IMR-90 (cell line): Measurements from ENCODE around the gene NFE2. TPM values are rescaled to one million over a fixed set of nuclear protein-coding genes. Genes with fewer than 3 reads are reported as not detected.
A peak's percentile ranks its signal among the peaks of the same experiment; 100 is the strongest.

ENCODE experiments used
- ATAC-seq: fragments of 200-7000 bp; cut with Tn5 transposase; 2 replicates; pipeline ENCODE4 v1.9.1; 2020; ENCODE audit warnings: low read depth, mild to moderate bottlenecking, moderate library complexity
- BruUV-seq: library from RNA; stranded (reverse); fragments of 400-500 nt; replicated peaks from 2 replicates; lab custom pipeline; 2021; lab: Mats Ljungman, UMichigan
- CTCF ChIA-PET: fragments of 300-600 bp; formaldehyde crosslinking; extraction: SDS; loops from one replicate; lab custom pipeline; 2021; ENCODE audit warnings: antibody characterized with exemption; lab: Yijun Ruan, JAX
- POLR2A ChIA-PET: fragments of 300-600 bp; sonication (Branson Sonifier 250); formaldehyde crosslinking; loops from one replicate; lab custom pipeline; 2022; ENCODE audit warnings: antibody characterized with exemption; ENCODE audit not compliant: unreplicated experiment; lab: Charles Lee
- DNase-seq: peaks from one replicate; pipeline ENCODE4 v3.0.0; 2013
- H2AFZ ChIP-seq: replicated peaks from 2 replicates; pipeline ENCODE3; 2013; ENCODE audit warnings: low read length, mild to moderate bottlenecking; ENCODE audit not compliant: poor library complexity
- H2AK5ac ChIP-seq: 2 replicates; pipeline ENCODE4 v1.6.1; 2013; ENCODE audit warnings: low read depth, low read length, inconsistent platforms
- H2AK9ac ChIP-seq: replicated peaks from 2 replicates; pipeline ENCODE3; 2013; ENCODE audit warnings: mild to moderate bottlenecking, low read depth, low read length, moderate library complexity; ENCODE audit not compliant: poor library complexity
- H2BK120ac ChIP-seq: 2 replicates; pipeline ENCODE4 v1.6.1; 2013; ENCODE audit warnings: low read depth, low read length, inconsistent platforms
- H2BK15ac ChIP-seq: 3 replicates; pipeline ENCODE4 v1.6.1; 2013; ENCODE audit warnings: low read depth, low read length, inconsistent platforms
- H2BK20ac ChIP-seq: 2 replicates; pipeline ENCODE4 v1.6.1; 2013; ENCODE audit warnings: low read depth, mild to moderate bottlenecking, inconsistent platforms, low read length, moderate library complexity
- H2BK5ac ChIP-seq: 2 replicates; pipeline ENCODE4 v1.6.1; 2013; ENCODE audit warnings: mild to moderate bottlenecking, low read depth, low read length, inconsistent platforms; ENCODE audit not compliant: poor library complexity, severe bottlenecking
- H3K14ac ChIP-seq: replicated peaks from 2 replicates; pipeline ENCODE4 v1.6.1; 2013; ENCODE audit warnings: low read depth, low read length, inconsistent platforms
- H3K18ac ChIP-seq: 2 replicates; pipeline ENCODE4 v1.6.1; 2013; ENCODE audit warnings: low read depth, low read length, control low read depth
- H3K23ac ChIP-seq: 2 replicates; pipeline ENCODE4 v1.6.1; 2013; ENCODE audit warnings: low read depth, low read length, inconsistent platforms
- H3K27ac ChIP-seq: 2 replicates; pipeline ENCODE4 v1.5.1; 2013; ENCODE audit warnings: mild to moderate bottlenecking, control low read depth, low read length; ENCODE audit not compliant: insufficient read depth
- H3K27me3 ChIP-seq: 2 replicates; pipeline ENCODE4 v1.6.1; 2013; ENCODE audit warnings: low read length; ENCODE audit not compliant: control insufficient read depth, insufficient read depth
- H3K36me3 ChIP-seq: 2 replicates; pipeline ENCODE4 v1.6.1; 2013; ENCODE audit warnings: low read length, mixed read lengths; ENCODE audit not compliant: control insufficient read depth, insufficient read depth
- H3K4ac ChIP-seq: 2 replicates; pipeline ENCODE4 v1.6.1; 2013; ENCODE audit warnings: low read depth, low read length, inconsistent platforms
- H3K4me1 ChIP-seq: 2 replicates; pipeline ENCODE4 v1.6.1; 2013; ENCODE audit warnings: low read length, mixed read lengths; ENCODE audit not compliant: control insufficient read depth, insufficient read depth
- H3K4me2 ChIP-seq: 2 replicates; pipeline ENCODE4 v1.6.1; 2013; ENCODE audit warnings: low read depth, mild to moderate bottlenecking, control low read depth, low read length, moderate library complexity
- H3K4me3 ChIP-seq: 2 replicates; pipeline ENCODE4 v1.5.1; 2013; ENCODE audit warnings: low read depth, mild to moderate bottlenecking, control low read depth, low read length, moderate library complexity; ENCODE audit not compliant: insufficient read depth
- H3K56ac ChIP-seq: 2 replicates; pipeline ENCODE4 v1.6.1; 2013; ENCODE audit warnings: low read length, inconsistent platforms; ENCODE audit not compliant: insufficient read depth; ENCODE audit errors: extremely low read depth
- H3K79me1 ChIP-seq, 2 experiments: 2 replicates each; pipeline ENCODE4 v1.6.1; 2013; ENCODE audit warnings: low read length in 2 of 2, inconsistent platforms in 1 of 2, low read depth in 1 of 2
- H3K9ac ChIP-seq: 2 replicates; pipeline ENCODE4 v1.6.1; 2013; ENCODE audit warnings: low read depth, low read length, control low read depth
- H3K9me1 ChIP-seq: 2 replicates; pipeline ENCODE4 v1.6.1; 2013; ENCODE audit warnings: low read length, inconsistent platforms; ENCODE audit not compliant: insufficient read depth
- H3K9me3 ChIP-seq: 2 replicates; pipeline ENCODE4 v1.6.1; 2013; ENCODE audit warnings: low read length; ENCODE audit not compliant: control insufficient read depth, insufficient read depth
- H4K20me1 ChIP-seq: 2 replicates; pipeline ENCODE4 v1.6.1; 2013; ENCODE audit warnings: low read length, inconsistent platforms; ENCODE audit not compliant: insufficient read depth
- H4K5ac ChIP-seq: 2 replicates; pipeline ENCODE4 v1.6.1; 2013; ENCODE audit warnings: mild to moderate bottlenecking, low read depth, low read length, control low read depth
- H4K8ac ChIP-seq, 2 experiments: 2 replicates each; pipeline ENCODE4 v1.6.1; 2013; ENCODE audit warnings: low read depth in 2 of 2, low read length in 2 of 2, control low read depth in 1 of 2, inconsistent platforms in 1 of 2
- H4K91ac ChIP-seq: 2 replicates; pipeline ENCODE4 v1.6.1; 2013; ENCODE audit warnings: low read depth, low read length, inconsistent platforms; ENCODE audit not compliant: insufficient read depth
- CHD1 ChIP-seq: IDR thresholded peaks from 2 replicates; pipeline ENCODE4 v1.6.1; 2012; ENCODE audit warnings: low read depth, low read length, improper control_type of control experiment
- NFE2L2 ChIP-seq: fragments of 150-350 bp; IDR thresholded peaks from 2 replicates; pipeline ENCODE4 v1.6.1; 2016; ENCODE audit warnings: low read depth, mild to moderate bottlenecking, low read length
- RAD21 ChIP-seq: IDR thresholded peaks from 2 replicates; pipeline ENCODE4 v1.6.1; 2012; ENCODE audit warnings: low read length, improper control_type of control experiment
- RCOR1 ChIP-seq: IDR thresholded peaks from 2 replicates; pipeline ENCODE4 v1.6.1; 2012; ENCODE audit warnings: mild to moderate bottlenecking, low read length, improper control_type of control experiment; ENCODE audit not compliant: insufficient replicate concordance
- RFX5 ChIP-seq: IDR thresholded peaks from 2 replicates; pipeline ENCODE4 v1.8.0; 2012; ENCODE audit warnings: low read depth, mild to moderate bottlenecking, low read length, moderate library complexity
- SMC3 ChIP-seq: fragments of 150-350 bp; IDR thresholded peaks from 2 replicates; pipeline ENCODE4 v1.6.1; 2016; ENCODE audit warnings: low read depth, mild to moderate bottlenecking, antibody characterized with exemption, low read length, moderate library complexity
- WGBS, 2 experiments: methylation state at CpG; one replicate each; pipeline versions ENCODE4 v1.1.5 to v1.1.7; 2013; ENCODE audit warnings: missing lambda C conversion rate in 2 of 2; ENCODE audit not compliant: insufficient read length in 1 of 2; ENCODE audit errors: extremely low coverage in 2 of 2; 5-methylcytosine and 5-hydroxymethylcytosine counted together
- dilution Hi-C: fragments of 300-500 bp; cut with HindIII; formaldehyde crosslinking; loops from one replicate; pipeline ENCODE4 v1.14.3; 2018; ENCODE audit warnings: low sequenced_read_pairs; ENCODE audit not compliant: unreplicated experiment
- in situ Hi-C: fragments of 300-500 bp; cut with MboI; formaldehyde crosslinking; loops from 3 replicates; pipeline ENCODE4 v1.14.3; 2019; ENCODE audit warnings: low sequenced_read_pairs, inconsistent platforms, mixed read lengths
- intact Hi-C: fragments of 100-400 bp; cut with micrococcal nuclease; formaldehyde crosslinking; loops from 2 replicates; pipeline ENCODE4 v1.10.0; 2022
- polyA plus RNA-seq, 3 experiments: library from polyadenylated mRNA; depleted of rRNA; stranded (reverse); fragments of >200 nt; gene quantifications; 2 replicates each; pipeline ENCODE4 v1.2.3, GENCODE V29; 2012; ENCODE audit warnings: low replicate concordance in 1 of 3
- total RNA-seq: library from RNA; depleted of rRNA; stranded (reverse); fragments of >200 nt; gene quantifications from 2 replicates; pipeline ENCODE4 v1.2.3, GENCODE V29; 2012
- TF ChIP-seq, protein P1 (sequence below): fragments of 150-350 bp; IDR thresholded peaks from 2 replicates; pipeline ENCODE4 v1.6.1; 2017; ENCODE audit warnings: mild to moderate bottlenecking, antibody characterized with exemption, low read length, low read depth
- TF ChIP-seq, protein P2 (sequence below): conservative IDR thresholded peaks from 2 replicates; pipeline ENCODE4 v1.5.1; 2012; ENCODE audit warnings: mild to moderate bottlenecking, low read depth, low read length, improper control_type of control experiment

Gene NFE2
- total and polyA plus RNA-seq, 2 of the 4 experiments (the other 2 are of a cell fraction), result 0.18 to 0.32 TPM

DNA sequence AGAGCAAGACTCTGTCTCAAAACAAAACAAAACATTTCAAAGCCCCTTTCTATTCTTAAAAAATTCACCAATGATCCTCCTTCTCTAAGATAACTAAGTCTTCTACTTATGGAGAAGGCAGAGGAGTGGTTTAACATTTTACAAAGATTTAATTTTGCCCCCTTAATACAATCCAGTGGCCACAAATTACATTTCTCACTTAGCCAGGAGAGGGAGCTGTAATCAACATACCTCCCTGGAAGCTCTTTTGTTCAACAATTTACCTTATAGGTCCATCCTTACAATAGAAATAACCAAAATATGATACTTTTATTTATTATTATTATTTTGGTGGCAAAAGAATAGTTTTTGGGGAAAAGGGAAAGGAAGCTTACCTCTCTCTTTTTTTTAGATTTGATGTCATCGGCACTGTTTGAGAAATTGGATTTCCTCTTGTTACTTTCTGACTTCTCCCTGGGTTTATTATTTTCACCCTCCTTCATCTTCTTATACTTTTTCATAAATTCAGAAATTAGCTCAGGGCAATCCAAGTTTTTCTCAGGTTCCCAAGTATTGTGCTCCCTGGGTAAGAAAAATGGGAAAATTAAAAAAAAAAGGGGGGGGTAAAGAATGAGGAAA is 49.0 kb downstream of the NFE2 start:
- H3K4ac ChIP-seq, result no peak overlapping the region
- BruUV-seq, result no TSS peak
- H3K18ac ChIP-seq, result no peak overlapping the region
- no peaks in the 10 kb centered on the region for H3K27me3 ChIP-seq
- DNase-seq (peak; percentile 60), ATAC-seq (peak; percentile 69)
- no peak overlapping the region for H3K27ac ChIP-seq
- H3K36me3 ChIP-seq, result peaks cover 11% of the 10 kb centered on the region
- in situ Hi-C loops (no loop called here), intact Hi-C loops (loop anchor here (1.0 to 5.0 kb wide), 2 partner anchors 36 to 108 kb away; no protein-coding TSS in a partner anchor), dilution Hi-C loops (no loop called here)
- TF ChIP-seq RFX5 (no peak), RAD21 (peak; percentile 73), CHD1 (no peak), RCOR1 (no peak), NFE2L2 (no peak), SMC3 (peak; percentile 77)
- TF ChIP-seq, protein P1, sequence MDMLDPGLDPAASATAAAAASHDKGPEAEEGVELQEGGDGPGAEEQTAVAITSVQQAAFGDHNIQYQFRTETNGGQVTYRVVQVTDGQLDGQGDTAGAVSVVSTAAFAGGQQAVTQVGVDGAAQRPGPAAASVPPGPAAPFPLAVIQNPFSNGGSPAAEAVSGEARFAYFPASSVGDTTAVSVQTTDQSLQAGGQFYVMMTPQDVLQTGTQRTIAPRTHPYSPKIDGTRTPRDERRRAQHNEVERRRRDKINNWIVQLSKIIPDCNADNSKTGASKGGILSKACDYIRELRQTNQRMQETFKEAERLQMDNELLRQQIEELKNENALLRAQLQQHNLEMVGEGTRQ, result no peak
- TF ChIP-seq, protein P2, sequence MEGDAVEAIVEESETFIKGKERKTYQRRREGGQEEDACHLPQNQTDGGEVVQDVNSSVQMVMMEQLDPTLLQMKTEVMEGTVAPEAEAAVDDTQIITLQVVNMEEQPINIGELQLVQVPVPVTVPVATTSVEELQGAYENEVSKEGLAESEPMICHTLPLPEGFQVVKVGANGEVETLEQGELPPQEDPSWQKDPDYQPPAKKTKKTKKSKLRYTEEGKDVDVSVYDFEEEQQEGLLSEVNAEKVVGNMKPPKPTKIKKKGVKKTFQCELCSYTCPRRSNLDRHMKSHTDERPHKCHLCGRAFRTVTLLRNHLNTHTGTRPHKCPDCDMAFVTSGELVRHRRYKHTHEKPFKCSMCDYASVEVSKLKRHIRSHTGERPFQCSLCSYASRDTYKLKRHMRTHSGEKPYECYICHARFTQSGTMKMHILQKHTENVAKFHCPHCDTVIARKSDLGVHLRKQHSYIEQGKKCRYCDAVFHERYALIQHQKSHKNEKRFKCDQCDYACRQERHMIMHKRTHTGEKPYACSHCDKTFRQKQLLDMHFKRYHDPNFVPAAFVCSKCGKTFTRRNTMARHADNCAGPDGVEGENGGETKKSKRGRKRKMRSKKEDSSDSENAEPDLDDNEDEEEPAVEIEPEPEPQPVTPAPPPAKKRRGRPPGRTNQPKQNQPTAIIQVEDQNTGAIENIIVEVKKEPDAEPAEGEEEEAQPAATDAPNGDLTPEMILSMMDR, result peak; percentile 78
- H3K14ac ChIP-seq, result no peak overlapping the region
- no peak overlapping the region for H2BK15ac ChIP-seq
- no peak overlapping the region for H4K91ac ChIP-seq
- H4K20me1 ChIP-seq, result no peaks in the 10 kb centered on the region
- H4K5ac ChIP-seq, result no peak overlapping the region
- ChIA-PET POLR2A (interaction anchor here (0.6 to 1.5 kb wide), 3 partner anchors 9 to 29 kb away, joined by 3 read pairs; partner anchors contain the start of genes CBX5 and HNRNPA1), CTCF (interaction anchor here (0.6 to 1.8 kb wide), 9 partner anchors 10 to 117 kb away, joined by 3 to 6 read pairs (median 5); partner anchors contain the start of gene HNRNPA1)
- H3K9ac ChIP-seq, result no peak overlapping the region
- no peak overlapping the region for H2BK5ac ChIP-seq
- no CpG with 5 or more reads among the region's 1 CpG for WGBS, 2 experiments
- peaks cover 4% of the 10 kb centered on the region; the same call in 1 of the 2 replicates for H3K9me1 ChIP-seq
- H3K56ac ChIP-seq, result no peak overlapping the region
- no peak overlapping the region for H2BK120ac ChIP-seq
- H2AFZ ChIP-seq, result no peak overlapping the region
- H2AK9ac ChIP-seq, result no peak overlapping the region
- no peaks in the 10 kb centered on the region for H3K9me3 ChIP-seq
- no peak overlapping the region for H4K8ac ChIP-seq
- no peak overlapping the region for H2AK5ac ChIP-seq
- no peak overlapping the region for H3K23ac ChIP-seq
- no peak overlapping the region for H3K4me3 ChIP-seq
- no peak overlapping the region for H2BK20ac ChIP-seq
- H3K4me1 ChIP-seq, result no peaks in the 10 kb centered on the region
- H3K4me2 ChIP-seq, result no peak overlapping the region
- peaks cover 26 to 54% of the 10 kb centered on the region in 2 experiments for H3K79me1 ChIP-seq
